ENCODE measurements around the gene PDGFD. TPM values are rescaled to one million over a fixed set of nuclear protein-coding genes. Genes with fewer than 3 reads are reported as not detected.

Gene PDGFD
- total RNA-seq, 1 donor from 2014 or later = 3.4 TPM

DNA sequence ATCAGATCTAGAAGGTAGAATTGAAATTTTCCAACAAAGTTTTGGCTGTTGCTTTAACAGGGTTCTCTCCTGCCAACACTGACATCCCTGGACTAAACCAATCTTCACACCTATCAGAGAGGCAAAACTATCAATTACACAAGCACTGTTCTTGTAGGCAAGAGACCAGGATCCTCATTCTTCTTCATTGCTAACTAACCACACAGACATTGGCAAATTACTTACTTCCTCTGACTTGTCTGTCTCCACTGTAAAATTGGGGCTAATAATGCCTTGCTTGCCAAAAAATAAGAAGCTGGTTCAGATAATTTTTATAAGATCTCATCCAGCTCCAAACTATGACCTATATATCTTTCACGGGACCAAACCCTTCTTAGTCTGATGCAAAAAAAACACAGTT lies 221.3 kb downstream of the PDGFD start:
- TF ChIP-seq, protein P1, sequence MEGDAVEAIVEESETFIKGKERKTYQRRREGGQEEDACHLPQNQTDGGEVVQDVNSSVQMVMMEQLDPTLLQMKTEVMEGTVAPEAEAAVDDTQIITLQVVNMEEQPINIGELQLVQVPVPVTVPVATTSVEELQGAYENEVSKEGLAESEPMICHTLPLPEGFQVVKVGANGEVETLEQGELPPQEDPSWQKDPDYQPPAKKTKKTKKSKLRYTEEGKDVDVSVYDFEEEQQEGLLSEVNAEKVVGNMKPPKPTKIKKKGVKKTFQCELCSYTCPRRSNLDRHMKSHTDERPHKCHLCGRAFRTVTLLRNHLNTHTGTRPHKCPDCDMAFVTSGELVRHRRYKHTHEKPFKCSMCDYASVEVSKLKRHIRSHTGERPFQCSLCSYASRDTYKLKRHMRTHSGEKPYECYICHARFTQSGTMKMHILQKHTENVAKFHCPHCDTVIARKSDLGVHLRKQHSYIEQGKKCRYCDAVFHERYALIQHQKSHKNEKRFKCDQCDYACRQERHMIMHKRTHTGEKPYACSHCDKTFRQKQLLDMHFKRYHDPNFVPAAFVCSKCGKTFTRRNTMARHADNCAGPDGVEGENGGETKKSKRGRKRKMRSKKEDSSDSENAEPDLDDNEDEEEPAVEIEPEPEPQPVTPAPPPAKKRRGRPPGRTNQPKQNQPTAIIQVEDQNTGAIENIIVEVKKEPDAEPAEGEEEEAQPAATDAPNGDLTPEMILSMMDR (IDR thresholded peaks at IDR 0.05; ENCODE audit: insufficient read depth, low read length, poor library complexity, severe bottlenecking) = no peak
- no peak for DNase-seq (ENCODE audit: low read depth)
- Histone ChIP-seq H3K4me3 (ENCODE audit: low read depth, low read length) (no peak overlapping the region), H3K36me3 (ENCODE audit: control insufficient read depth, insufficient read depth, low read length) (no peaks in the 10 kb centered on the region), H3K27me3 (ENCODE audit: control insufficient read depth, insufficient read depth, low read length) (no peaks in the 10 kb centered on the region)

DNA sequence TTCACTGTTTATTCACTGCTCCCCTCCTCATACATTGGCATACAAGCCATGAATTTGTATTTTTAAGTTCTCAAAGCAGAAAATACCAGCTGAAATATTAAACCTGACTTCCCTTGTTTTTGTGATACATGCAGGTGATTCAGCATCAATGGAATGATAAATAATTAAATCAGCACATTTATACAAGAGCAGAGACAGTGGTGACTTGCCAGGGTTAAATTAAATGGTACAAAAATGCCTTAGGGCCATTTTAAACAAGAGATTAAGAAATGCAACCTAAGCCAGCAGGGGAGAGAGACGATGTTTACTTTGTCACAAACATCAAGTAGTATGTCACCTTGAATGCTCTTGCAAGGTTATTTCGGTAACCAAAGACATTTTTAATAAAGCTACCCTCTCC lies 223.4 kb downstream of the PDGFD start:
- no peaks in the 10 kb centered on the region for H3K36me3 ChIP-seq (ENCODE audit: control insufficient read depth, insufficient read depth, low read length)
- TF ChIP-seq, protein P1 (IDR thresholded peaks at IDR 0.05; ENCODE audit: insufficient read depth, low read length, poor library complexity, severe bottlenecking) = no peak
- DNase-seq (ENCODE audit: low read depth) = no peak
- H3K27me3 ChIP-seq (ENCODE audit: control insufficient read depth, insufficient read depth, low read length) = no peaks in the 10 kb centered on the region
- H3K4me3 ChIP-seq (ENCODE audit: low read depth, low read length) = no peak overlapping the region

DNA sequence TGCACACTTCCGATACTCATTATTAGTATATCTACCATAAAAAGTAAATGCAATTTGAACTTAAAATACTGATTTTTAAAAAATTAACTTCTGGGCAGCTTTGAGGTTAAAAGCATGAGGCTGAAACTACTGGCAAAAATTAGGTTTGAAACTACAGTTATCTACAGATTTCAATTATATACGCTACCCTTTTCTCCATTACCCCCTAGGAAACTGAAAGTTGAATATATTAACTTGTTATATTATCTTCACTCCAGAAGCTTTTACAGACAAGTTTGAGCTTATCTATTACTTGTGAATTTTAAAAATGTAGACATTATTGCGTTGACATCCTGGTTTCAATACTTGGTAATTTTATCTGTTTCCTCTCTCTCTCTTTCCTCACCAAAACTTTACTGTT lies 224.3 kb downstream of the PDGFD start:
- H3K4me3 ChIP-seq (ENCODE audit: low read depth, low read length) = no peak overlapping the region
- H3K36me3 ChIP-seq (ENCODE audit: control insufficient read depth, insufficient read depth, low read length) = no peaks in the 10 kb centered on the region
- no peaks in the 10 kb centered on the region for H3K27me3 ChIP-seq (ENCODE audit: control insufficient read depth, insufficient read depth, low read length)
- TF ChIP-seq, protein P1 (IDR thresholded peaks at IDR 0.05; ENCODE audit: insufficient read depth, low read length, poor library complexity, severe bottlenecking) = no peak
- DNase-seq (ENCODE audit: low read depth) = no peak

DNA sequence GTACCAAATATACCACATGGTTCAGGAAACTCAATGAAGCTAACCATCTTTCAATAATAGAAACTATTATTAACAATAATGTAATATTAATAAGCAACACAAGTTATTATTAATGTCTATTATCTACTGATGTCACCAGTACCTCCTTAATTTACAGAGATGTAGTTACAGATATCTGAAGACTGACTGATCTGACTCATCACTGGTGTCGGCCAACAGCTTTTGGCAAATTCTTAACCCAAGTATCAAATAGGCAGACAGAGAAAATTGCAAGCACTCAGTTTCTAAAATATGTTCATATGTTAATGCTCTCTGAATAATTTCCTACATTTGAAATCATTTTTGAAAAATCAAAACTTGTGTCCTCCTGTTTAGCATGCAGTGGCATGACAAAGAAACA lies 227.9 kb downstream of the PDGFD start:
- no peaks in the 10 kb centered on the region for H3K36me3 ChIP-seq (ENCODE audit: control insufficient read depth, insufficient read depth, low read length)
- no peaks in the 10 kb centered on the region for H3K27me3 ChIP-seq (ENCODE audit: control insufficient read depth, insufficient read depth, low read length)
- TF ChIP-seq, protein P1 (IDR thresholded peaks at IDR 0.05; ENCODE audit: insufficient read depth, low read length, poor library complexity, severe bottlenecking) = no peak
- no peak overlapping the region for H3K4me3 ChIP-seq (ENCODE audit: low read depth, low read length)
- no peak for DNase-seq (ENCODE audit: low read depth)

DNA sequence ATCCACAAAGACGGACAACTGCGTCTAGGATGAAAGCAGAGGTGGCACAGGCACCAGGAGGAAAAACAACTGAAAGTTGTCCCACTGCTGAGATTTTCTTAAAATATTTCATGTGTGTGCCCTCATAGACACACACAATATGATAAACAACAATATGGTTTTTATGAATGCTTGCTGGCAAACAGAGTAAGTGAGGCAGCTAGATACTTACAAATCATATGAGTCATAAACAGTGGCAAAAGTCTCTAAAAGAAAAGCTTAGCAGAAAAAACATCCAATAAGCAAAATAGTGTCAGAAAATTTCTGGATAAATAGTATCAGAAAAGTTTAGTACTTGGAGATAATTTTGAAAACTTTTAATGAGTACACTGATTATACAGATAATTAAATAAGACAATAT lies 228.7 kb downstream of the PDGFD start:
- DNase-seq (ENCODE audit: low read depth) = no peak
- no peaks in the 10 kb centered on the region for H3K27me3 ChIP-seq (ENCODE audit: control insufficient read depth, insufficient read depth, low read length)
- TF ChIP-seq, protein P1 (IDR thresholded peaks at IDR 0.05; ENCODE audit: insufficient read depth, low read length, poor library complexity, severe bottlenecking) = no peak
- no peaks in the 10 kb centered on the region for H3K36me3 ChIP-seq (ENCODE audit: control insufficient read depth, insufficient read depth, low read length)
- no peak overlapping the region for H3K4me3 ChIP-seq (ENCODE audit: low read depth, low read length)

DNA sequence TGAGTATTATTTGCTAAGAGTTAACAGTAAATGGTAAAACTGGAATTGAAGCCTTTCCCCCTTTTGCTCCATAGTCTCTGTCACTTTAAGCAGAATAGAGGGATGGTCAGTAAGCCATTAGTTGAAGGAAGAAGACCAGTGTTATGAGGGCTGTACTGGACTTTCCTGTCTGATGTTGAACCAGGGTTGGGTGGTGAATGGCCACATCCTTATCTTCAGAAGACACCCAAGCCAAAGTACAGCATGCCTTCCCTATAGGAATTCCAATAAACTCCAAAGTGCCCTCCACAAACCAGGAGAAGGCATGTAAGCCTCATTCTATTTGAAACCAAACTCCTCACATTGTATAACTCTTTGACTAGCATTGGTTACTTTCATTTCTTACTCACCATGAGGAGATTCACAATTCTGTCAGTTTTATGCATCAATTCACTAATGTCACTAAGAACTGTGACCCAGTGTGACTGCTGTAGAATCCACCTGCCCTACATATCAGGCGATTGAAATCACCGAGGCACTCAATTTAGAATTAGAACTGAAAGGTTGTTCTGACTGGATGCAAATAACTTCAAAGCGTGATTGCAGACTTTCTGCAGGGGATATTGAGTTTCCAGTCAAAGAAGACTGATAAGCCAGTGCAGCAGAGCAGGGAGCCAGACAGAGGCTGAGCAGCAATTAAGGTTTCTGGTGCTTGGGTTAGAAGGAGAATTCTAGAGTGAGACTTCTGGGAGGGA lies 234.6 kb downstream of the PDGFD start:
- Histone ChIP-seq H3K4me3 (ENCODE audit: low read depth, low read length) (no peak overlapping the region), H3K36me3 (ENCODE audit: control insufficient read depth, insufficient read depth, low read length) (no peaks in the 10 kb centered on the region), H3K27me3 (ENCODE audit: control insufficient read depth, insufficient read depth, low read length) (no peaks in the 10 kb centered on the region)
- TF ChIP-seq, protein P1 (IDR thresholded peaks at IDR 0.05; ENCODE audit: insufficient read depth, low read length, poor library complexity, severe bottlenecking) = no peak
- DNase-seq (ENCODE audit: low read depth) = no peak

Data from kidney epithelial cell (primary cell).